K562 treated with DMSO at 1 percent for 24 hours (cell line): ENCODE results near the gene RANBP17. TPM values are rescaled to one million over a fixed set of nuclear protein-coding genes. Genes with fewer than 3 reads are reported as not detected.

Source experiments
- total RNA-seq: library from RNA; unstranded; fragments of 300-600 nt; gene quantifications from 2 replicates; pipeline ENCODE4 v1.2.3, GENCODE V29; 2022; ENCODE audit warnings: low read depth; ENCODE audit not compliant: insufficient read depth

The RANBP17 gene
- not detected in 2 replicates for total RNA-seq

DNA sequence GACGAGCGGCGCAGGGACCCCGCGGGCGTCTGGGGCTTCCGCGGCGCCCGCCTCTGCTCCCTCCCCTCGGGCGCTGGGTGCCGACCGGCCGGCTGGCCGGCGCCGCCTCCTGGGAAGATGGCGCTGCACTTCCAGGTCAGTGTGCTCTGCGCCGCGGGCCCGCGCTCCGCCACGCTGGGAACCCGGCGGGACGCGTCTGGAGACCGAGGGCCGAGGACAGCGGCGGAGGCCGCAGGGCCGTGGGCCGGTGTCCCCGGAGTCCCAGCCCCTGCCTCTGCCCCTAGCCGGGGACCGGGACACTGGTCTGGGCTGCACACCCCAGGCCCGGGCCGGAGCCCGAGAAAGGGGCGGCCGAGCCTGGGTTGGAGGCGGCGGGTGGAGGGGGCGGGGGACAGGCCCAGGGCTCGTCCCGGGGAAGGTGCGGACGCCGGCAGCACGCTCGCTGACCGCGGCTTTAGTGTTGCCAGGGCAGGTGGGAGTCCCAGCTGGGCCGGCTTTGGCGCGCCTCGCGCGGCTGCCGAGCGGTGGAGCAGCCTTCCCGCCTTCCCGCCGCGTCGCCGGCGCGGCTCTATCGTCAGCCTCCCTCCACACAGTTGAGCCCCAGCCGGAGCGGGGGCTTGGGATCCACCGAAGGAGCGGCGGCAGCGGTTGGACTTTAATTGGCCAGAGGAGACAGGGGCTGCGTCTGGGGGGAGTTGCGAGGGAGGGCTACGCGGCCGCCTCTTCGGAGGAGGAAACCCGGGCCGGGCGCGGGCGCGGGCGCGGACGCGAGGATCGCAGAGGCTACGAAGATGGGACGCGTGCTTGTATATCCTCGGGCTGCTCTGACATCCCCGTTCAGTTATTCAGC, at the start of gene RANBP17:
Gene RANBP17 (plus strand): TSS at position 102 of the 850 bp plus-strand sequence.

DNA sequence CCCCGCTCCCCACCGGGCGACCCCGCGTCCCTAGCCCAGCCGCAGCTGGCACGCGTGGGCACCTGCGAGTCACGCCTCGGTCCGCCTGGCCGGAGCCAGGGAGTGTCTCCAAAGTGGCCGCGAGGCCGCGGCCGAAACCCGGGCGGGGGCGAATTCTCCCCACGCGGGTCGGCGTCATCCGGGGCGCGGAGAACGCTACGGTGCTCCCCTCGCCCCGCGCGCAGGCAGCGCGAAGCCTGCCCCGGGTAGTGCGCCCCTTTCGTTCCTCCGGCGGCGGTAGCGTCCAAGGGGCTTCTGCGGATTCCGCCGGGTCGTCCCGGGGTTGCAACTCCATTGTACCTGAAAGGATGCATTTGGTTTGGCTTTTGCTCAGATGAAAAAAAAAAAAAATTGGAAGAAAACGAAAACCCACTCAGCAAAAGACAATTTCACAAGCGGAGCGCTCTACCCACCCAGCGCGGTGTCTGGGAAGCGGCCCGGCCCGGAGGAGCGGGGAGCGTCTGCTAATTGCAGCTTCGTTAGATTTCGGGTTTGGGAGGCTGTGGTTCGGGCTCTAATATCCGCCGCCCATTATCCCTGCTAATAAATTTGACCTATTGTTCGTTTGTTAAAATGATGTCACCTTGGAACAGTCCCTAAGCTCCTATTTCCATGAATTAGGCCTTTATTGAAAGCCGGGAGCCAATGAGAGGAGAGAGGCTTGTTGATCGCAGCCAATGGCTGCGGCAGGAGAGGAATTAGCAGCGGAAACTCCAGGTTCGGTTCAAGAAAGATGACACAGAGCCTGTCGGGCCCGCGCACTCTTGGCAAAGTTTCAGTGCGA, 446.8 kb downstream of the RANBP17 start, which contains the start of gene TLX3:
Gene TLX3 (plus strand): TSS at position 796 of the 823 bp plus-strand sequence. CDS start 118 bp downstream, outside the sequence.

Other genes with a start within 250 kb of the RANBP17 start
- not detected in 2 replicates for gene GABRP, start 78.3 kb upstream of the RANBP17 start, total RNA-seq